ENCODE data around the gene EIF3F. TPM values are rescaled to one million over a fixed set of nuclear protein-coding genes. Genes with fewer than 3 reads are reported as not detected.

Gene EIF3F
- total and polyA plus RNA-seq, 9 of the 15 experiments (the other 6 are each of a cell fraction or from before 2014, with no cell fraction given) = 50.1 to 259 (median 135) TPM

GRCh38 chr11:7964261-7964660 is 22.9 kb upstream of the EIF3F start:
- no peak overlapping the region for H3K4me3 ChIP-seq
- H3K9ac ChIP-seq (ENCODE audit: insufficient read depth in 1 of 2, low read depth in 2 of 2, low read length in 2 of 2) = no peak overlapping the region
- H3K4me2 ChIP-seq (ENCODE audit: insufficient read depth, low read length) = no peak overlapping the region
- FAIRE-seq (no peak), ATAC-seq (no peak), DNase-seq (ENCODE audit: extremely low read depth in 1 of 4, low spot score in 3 of 4) (no peak)
- H3K79me2 ChIP-seq (ENCODE audit: control insufficient read depth, insufficient read depth, low read length) = no peaks in the 10 kb centered on the region
- no peaks in the 10 kb centered on the region for H3K9me3 ChIP-seq (replicated peaks; ENCODE audit: control insufficient read depth, insufficient read depth, low read depth, low read length)
- no peaks in the 10 kb centered on the region for H4K20me1 ChIP-seq (replicated peaks; ENCODE audit: control insufficient read depth, insufficient read depth, low read length)
- peaks cover 6 to 18% of the 10 kb centered on the region in 2 experiments; a peak in 4 of 5 replicates for H3K27me3 ChIP-seq (ENCODE audit: control insufficient read depth in 2 of 2, insufficient read depth in 2 of 2, low read length in 2 of 2)
- no peaks in the 10 kb centered on the region for H3K9me1 ChIP-seq (ENCODE audit: control insufficient read depth, insufficient read depth, low read length)
- H3K4me1 ChIP-seq (replicated peaks in 1 of 2; ENCODE audit: control insufficient read depth in 2 of 2, insufficient read depth in 2 of 2, low read length in 2 of 2) = peaks cover 0 to 3% of the 10 kb centered on the region in 2 experiments; a peak in 1 of 5 replicates
- in situ Hi-C loops (cut with MboI) = no loop called here
- H2AFZ ChIP-seq (ENCODE audit: low read depth, low read length) = no peak overlapping the region
- POLR2A ChIA-PET = no interaction called here
- H3K36me3 ChIP-seq (ENCODE audit: control insufficient read depth, insufficient read depth, low read length) = no peaks in the 10 kb centered on the region
- CTCF ChIA-PET (ENCODE audit: low intra/inter-chr PET ratio) = no interaction called here
- BruUV-seq (replicated peaks) = no TSS peak
- intact Hi-C loops (cut with micrococcal nuclease) = no loop called here
- WGBS (ENCODE audit: insufficient coverage, low coverage, missing lambda C conversion rate) = 11% methylated on average over 3 of the region's 3 CpGs
- no peak overlapping the region for H3K27ac ChIP-seq (ENCODE audit: extremely low read depth, low read depth, low read length)
- no peak for TF ChIP-seq FOSL1 (tag; conservative IDR thresholded peaks at IDR 0.05)
- TF ChIP-seq VEZF1 (CRISPR knock-in tag; IDR thresholded peaks at IDR 0.05) = no peak
- TF ChIP-seq CCAR2 (IDR thresholded peaks at IDR 0.05; ENCODE audit: low read depth, low read length) = no peak
- no peak for TF ChIP-seq ZNF707 (CRISPR knock-in tag; conservative IDR thresholded peaks at IDR 0.05)
- no peak for TF ChIP-seq CREBBP (IDR thresholded peaks at IDR 0.05; ENCODE audit: low read depth, low read length)
- no peak for TF ChIP-seq RNF219 (CRISPR knock-in tag; IDR thresholded peaks at IDR 0.05)
- TF ChIP-seq SRSF1 (IDR thresholded peaks at IDR 0.05; ENCODE audit: low read depth, low read length) = no peak
- TF ChIP-seq ZNF609 (CRISPR knock-in tag; IDR thresholded peaks at IDR 0.05; ENCODE audit: borderline replicate concordance) = no peak
- no peak for TF ChIP-seq DLX4 (CRISPR knock-in tag; IDR thresholded peaks at IDR 0.05)
- no peak for TF ChIP-seq SP2 (IDR thresholded peaks at IDR 0.05; ENCODE audit: extremely low read depth, low read depth, low read length, poor library complexity, severe bottlenecking)
- no peak for TF ChIP-seq ETV5 (CRISPR knock-in tag; IDR thresholded peaks at IDR 0.05; ENCODE audit: low read depth)
- no peak for TF ChIP-seq MTA1 (IDR thresholded peaks at IDR 0.05; ENCODE audit: borderline replicate concordance)
- no peak for TF ChIP-seq COPS2 (conservative IDR thresholded peaks at IDR 0.05)
- TF ChIP-seq KDM5B (IDR thresholded peaks at IDR 0.05; ENCODE audit: insufficient replicate concordance, low read depth, low read length) = no peak

Data from K562 (cell line).